Measurements from ENCODE around the gene TMEM184B. TPM values are rescaled to one million over a fixed set of nuclear protein-coding genes. Genes with fewer than 3 reads are reported as not detected.
A peak's percentile ranks its signal among the peaks of the same experiment; 100 is the strongest.
"Not testable (repeated sequence)": the region's sequence is repeated elsewhere in the genome, so short reads cannot be mapped to it uniquely, and the experiment has no call there.

Gene TMEM184B
- total RNA-seq, 3 donors from 2014 or later = 30.6 to 49.5 (median 42.4) TPM

GRCh38 chr22:38240734-38241252, 32.0 kb downstream of the TMEM184B start:
- Histone ChIP-seq H3K27me3 (no peaks in the 10 kb centered on the region), H3K4me3 (no peak overlapping the region), H3K27ac (peak overlapping the region in 1 of 2 donors; percentile 50), H3K9me3 (no peaks in the 10 kb centered on the region), H3K4me1 (peaks cover 4 to 27% of the 10 kb centered on the region in 2 donors), H3K36me3 (no peaks in the 10 kb centered on the region)
- no peak for TF ChIP-seq CTCF (IDR thresholded peaks at IDR 0.05)
- TF ChIP-seq POLR2AphosphoS5 (IDR thresholded peaks at IDR 0.05) = no peak
- TF ChIP-seq POLR2A (IDR thresholded peaks at IDR 0.05) = no peak
- DNase-seq (ENCODE audit: low spot score in 2 of 2) = peak in 1 of 2 donors; percentile 42
- intact Hi-C loops (cut with DNase I; ENCODE audit: low total_unique reads) = no loop called here

- Histone ChIP-seq H3K4me3 (no peak overlapping the region), H3K27me3 (no peaks in the 10 kb centered on the region), H3K27ac (peak overlapping the region; percentile 61 to 70), H3K4me1 (peaks cover 4 to 29% of the 10 kb centered on the region in 2 donors), H3K9me3 (no peaks in the 10 kb centered on the region), H3K36me3 (no peaks in the 10 kb centered on the region)
- intact Hi-C loops (cut with DNase I; ENCODE audit: low total_unique reads) = no loop called here
- DNase-seq (ENCODE audit: low spot score in 2 of 2) = no peak
- TF ChIP-seq CTCF (IDR thresholded peaks at IDR 0.05) (no peak), POLR2AphosphoS5 (IDR thresholded peaks at IDR 0.05) (no peak), POLR2A (IDR thresholded peaks at IDR 0.05) (no peak)
These were observed 33.6 kb downstream of the TMEM184B start for GRCh38 chr22:38239101-38239761.

- H3K9me3 ChIP-seq = no peaks in the 10 kb centered on the region
- H3K36me3 ChIP-seq = no peaks in the 10 kb centered on the region
- H3K4me3 ChIP-seq = no peak overlapping the region
- TF ChIP-seq CTCF (IDR thresholded peaks at IDR 0.05) = no peak
- no peak for TF ChIP-seq POLR2A (IDR thresholded peaks at IDR 0.05)
- no peak for TF ChIP-seq POLR2AphosphoS5 (IDR thresholded peaks at IDR 0.05)
- intact Hi-C loops (cut with DNase I; ENCODE audit: low total_unique reads) = no loop called here
- peaks cover 4 to 29% of the 10 kb centered on the region in 2 donors for H3K4me1 ChIP-seq
- DNase-seq (ENCODE audit: low spot score in 2 of 2) = no peak
- H3K27ac ChIP-seq = peak overlapping the region; percentile 61 to 70
- H3K27me3 ChIP-seq = no peaks in the 10 kb centered on the region
These were observed 34.2 kb downstream of the TMEM184B start for GRCh38 chr22:38238519-38239071.

GRCh38 chr22:38236786-38237185, 36.0 kb downstream of the TMEM184B start:
- H3K27ac ChIP-seq = peak overlapping the region; percentile 75 to 80
- H3K36me3 ChIP-seq = no peaks in the 10 kb centered on the region
- H3K4me1 ChIP-seq = peaks cover 4 to 29% of the 10 kb centered on the region in 2 donors
- DNase-seq (ENCODE audit: low spot score in 2 of 2) = peak in 1 of 2 donors; percentile 82
- H3K27me3 ChIP-seq = no peaks in the 10 kb centered on the region
- no peaks in the 10 kb centered on the region for H3K9me3 ChIP-seq
- no peak overlapping the region for H3K4me3 ChIP-seq
- TF ChIP-seq POLR2AphosphoS5 (IDR thresholded peaks at IDR 0.05) = peak; percentile 10 to 77 (median 27)
- no peak for TF ChIP-seq CTCF (IDR thresholded peaks at IDR 0.05)
- intact Hi-C loops (cut with DNase I; ENCODE audit: low total_unique reads) = no loop called here

- H3K36me3 ChIP-seq = no peaks in the 10 kb centered on the region
- no peaks in the 10 kb centered on the region for H3K27me3 ChIP-seq
- peaks cover 4 to 29% of the 10 kb centered on the region in 2 donors for H3K4me1 ChIP-seq
- intact Hi-C loops (cut with DNase I; ENCODE audit: low total_unique reads) = no loop called here
- H3K27ac ChIP-seq = peak overlapping the region; percentile 75 to 80
- no peak for DNase-seq (ENCODE audit: low spot score in 2 of 2)
- no peak overlapping the region for H3K4me3 ChIP-seq
- TF ChIP-seq CTCF (IDR thresholded peaks at IDR 0.05) (no peak), POLR2AphosphoS5 (IDR thresholded peaks at IDR 0.05) (no peak), POLR2A (IDR thresholded peaks at IDR 0.05) (no peak)
- no peaks in the 10 kb centered on the region for H3K9me3 ChIP-seq
These were observed 37.5 kb downstream of the TMEM184B start for GRCh38 chr22:38235240-38235850.

- Histone ChIP-seq H3K4me1 (peaks cover 7 to 26% of the 10 kb centered on the region in 2 donors), H3K27ac (peak overlapping the region in 1 of 2 donors; percentile 25)
- intact Hi-C loops (cut with DNase I; ENCODE audit: low total_unique reads); H3K27me3 ChIP-seq; H3K4me3 ChIP-seq; H3K9me3 ChIP-seq; H3K36me3 ChIP-seq; DNase-seq (ENCODE audit: low spot score in 2 of 2): not testable (repeated sequence)
These were observed 39.0 kb downstream of the TMEM184B start for GRCh38 chr22:38233856-38234255.
